ENCODE measurements around the gene HES4. TPM values are rescaled to one million over a fixed set of nuclear protein-coding genes. Genes with fewer than 3 reads are reported as not detected.

Gene HES4
- total and polyA plus RNA-seq, 10 of the 15 experiments (the other 5 are each of a cell fraction or from before 2014, with no cell fraction given), result 0.44 to 1.7 (median 0.85) TPM; not detected in 5

DNA sequence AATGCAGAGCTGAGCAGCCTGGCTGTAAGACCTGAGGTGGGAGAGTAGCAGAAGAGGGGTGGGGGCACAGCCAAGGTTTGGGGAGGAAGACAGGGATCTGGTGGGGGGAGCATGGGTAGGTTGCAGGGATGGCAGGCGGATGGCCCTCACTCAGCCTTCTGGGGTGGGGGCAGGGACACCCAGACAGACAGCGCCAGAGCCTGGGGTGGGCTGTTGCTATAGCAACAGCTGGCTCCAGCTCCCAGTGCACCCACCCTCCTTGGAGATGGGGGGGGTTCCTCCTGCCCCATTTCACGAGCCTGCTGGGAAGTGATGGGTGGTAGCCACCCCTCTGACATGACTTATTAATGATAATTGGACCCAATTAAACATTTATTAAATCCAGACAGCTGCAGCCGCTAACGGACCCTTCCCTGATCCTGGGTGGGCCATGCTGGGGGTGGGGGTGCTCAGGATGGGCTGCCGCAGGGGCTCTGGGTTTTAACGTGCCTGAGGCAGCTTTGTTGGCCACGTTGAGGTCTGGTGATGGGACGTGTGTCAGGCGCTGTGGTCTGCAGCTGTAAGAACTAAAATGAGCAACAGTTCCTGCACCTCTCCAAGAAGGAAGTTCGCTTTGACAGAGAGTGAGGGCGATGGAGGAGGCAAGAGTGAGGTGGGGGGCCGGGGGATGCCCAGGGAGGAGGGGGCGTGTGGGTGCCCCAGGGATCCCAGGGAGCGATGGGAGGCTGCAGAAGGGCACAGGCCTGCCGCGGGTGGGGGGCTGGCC is 39.4 kb upstream of the HES4 start:
- no peak overlapping the region for H2AFZ ChIP-seq (ENCODE audit: control insufficient read depth, low read depth, low read length)
- in situ Hi-C loops (cut with MboI), result no loop called here
- ChIA-PET SMC1A (ENCODE audit: uncharacterized antibody, unreplicated experiment) (interaction anchor here (0.9 to 2.2 kb wide), 7 partner anchors 8 to 252 kb away, joined by 3 to 14 read pairs (median 4); partner anchors contain the start of gene ISG15), CTCF (interaction anchor here (0.9 to 3.3 kb wide), 6 partner anchors 8 to 80 kb away, joined by 3 to 29 read pairs (median 4); no protein-coding TSS in a partner anchor), POLR2A (interaction anchor here (0.6 to 2.4 kb wide), 9 partner anchors 19 to 211 kb away, joined by 3 to 9 read pairs (median 6); no protein-coding TSS in a partner anchor), RAD21 (ENCODE audit: unreplicated experiment) (interaction anchor here (0.6 to 3.5 kb wide), 5 partner anchors 7 to 212 kb away, joined by 3 to 26 read pairs (median 5); partner anchors contain the start of gene ISG15)
- no peak for DNase-seq (ENCODE audit: low read depth, low spot score)
- H3K9me3 ChIP-seq (replicated peaks; ENCODE audit: control insufficient read depth, insufficient read depth, low read length), result no peaks in the 10 kb centered on the region
- no peaks in the 10 kb centered on the region for H3K79me2 ChIP-seq (ENCODE audit: control insufficient read depth, insufficient read depth, low read length)
- ATAC-seq, result peak; percentile 18
- BruUV-seq (replicated peaks), result no TSS peak
- H3K27me3 ChIP-seq (replicated peaks in 1 of 2; ENCODE audit: control insufficient read depth in 2 of 2, insufficient read depth in 2 of 2, low read length in 1 of 2), result no peaks in the 10 kb centered on the region
- 13% methylated on average over 16 of the region's 17 CpGs for WGBS (ENCODE audit: insufficient coverage, insufficient replicate concordance, low lambda C conversion rate, missing lambda C conversion rate)
- peaks cover 0 to 7% of the 10 kb centered on the region in 2 experiments; a peak in 2 of 4 replicates for H3K36me3 ChIP-seq (ENCODE audit: control insufficient read depth in 2 of 2, insufficient read depth in 2 of 2, low read length in 1 of 2)
- H4K20me1 ChIP-seq (ENCODE audit: control insufficient read depth, insufficient read depth), result no peaks in the 10 kb centered on the region
- intact Hi-C loops (cut with micrococcal nuclease; ENCODE audit: unreplicated experiment), result loop anchor here (1.0 kb wide), 1 partner anchor 25 kb away; no protein-coding TSS in a partner anchor
- peak overlapping the region; percentile 32; the same call in 1 of the 2 replicates for H3K4me3 ChIP-seq
- FAIRE-seq, result no peak
- H3K9ac ChIP-seq (ENCODE audit: control insufficient read depth, insufficient read depth, low read length), result no peak overlapping the region
- H3K27ac ChIP-seq (ENCODE audit: control insufficient read depth, insufficient read depth), result no peak overlapping the region
- peaks cover 28% of the 10 kb centered on the region for H3K4me1 ChIP-seq (ENCODE audit: control insufficient read depth, insufficient read depth, low read length)
- H3K4me2 ChIP-seq (ENCODE audit: control insufficient read depth, insufficient read depth), result peak overlapping the region; percentile 93
- TF ChIP-seq, protein P1, sequence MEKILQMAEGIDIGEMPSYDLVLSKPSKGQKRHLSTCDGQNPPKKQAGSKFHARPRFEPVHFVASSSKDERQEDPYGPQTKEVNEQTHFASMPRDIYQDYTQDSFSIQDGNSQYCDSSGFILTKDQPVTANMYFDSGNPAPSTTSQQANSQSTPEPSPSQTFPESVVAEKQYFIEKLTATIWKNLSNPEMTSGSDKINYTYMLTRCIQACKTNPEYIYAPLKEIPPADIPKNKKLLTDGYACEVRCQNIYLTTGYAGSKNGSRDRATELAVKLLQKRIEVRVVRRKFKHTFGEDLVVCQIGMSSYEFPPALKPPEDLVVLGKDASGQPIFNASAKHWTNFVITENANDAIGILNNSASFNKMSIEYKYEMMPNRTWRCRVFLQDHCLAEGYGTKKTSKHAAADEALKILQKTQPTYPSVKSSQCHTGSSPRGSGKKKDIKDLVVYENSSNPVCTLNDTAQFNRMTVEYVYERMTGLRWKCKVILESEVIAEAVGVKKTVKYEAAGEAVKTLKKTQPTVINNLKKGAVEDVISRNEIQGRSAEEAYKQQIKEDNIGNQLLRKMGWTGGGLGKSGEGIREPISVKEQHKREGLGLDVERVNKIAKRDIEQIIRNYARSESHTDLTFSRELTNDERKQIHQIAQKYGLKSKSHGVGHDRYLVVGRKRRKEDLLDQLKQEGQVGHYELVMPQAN (conservative IDR thresholded peaks at IDR 0.05), result no peak
- TF ChIP-seq ZNF622 (IDR thresholded peaks at IDR 0.05) (no peak), POU2F2 (IDR thresholded peaks at IDR 0.05; ENCODE audit: borderline replicate concordance, low read depth, low read length) (no peak), PAX8 (IDR thresholded peaks at IDR 0.05) (no peak), KAT2A (conservative IDR thresholded peaks at IDR 0.05; ENCODE audit: control insufficient read depth, low read depth, low read length) (no peak), ASH2L (IDR thresholded peaks at IDR 0.05; ENCODE audit: borderline replicate concordance, low read depth) (no peak), MEF2B (IDR thresholded peaks at IDR 0.05; ENCODE audit: partially characterized antibody, poor library complexity, severe bottlenecking) (no peak), EP300 (IDR thresholded peaks at IDR 0.05; ENCODE audit: borderline replicate concordance in 1 of 2, control insufficient read depth in 1 of 2, low read depth in 2 of 2, low read length in 2 of 2) (no peak), NBN (IDR thresholded peaks at IDR 0.05) (no peak)
- TF ChIP-seq, protein P2, sequence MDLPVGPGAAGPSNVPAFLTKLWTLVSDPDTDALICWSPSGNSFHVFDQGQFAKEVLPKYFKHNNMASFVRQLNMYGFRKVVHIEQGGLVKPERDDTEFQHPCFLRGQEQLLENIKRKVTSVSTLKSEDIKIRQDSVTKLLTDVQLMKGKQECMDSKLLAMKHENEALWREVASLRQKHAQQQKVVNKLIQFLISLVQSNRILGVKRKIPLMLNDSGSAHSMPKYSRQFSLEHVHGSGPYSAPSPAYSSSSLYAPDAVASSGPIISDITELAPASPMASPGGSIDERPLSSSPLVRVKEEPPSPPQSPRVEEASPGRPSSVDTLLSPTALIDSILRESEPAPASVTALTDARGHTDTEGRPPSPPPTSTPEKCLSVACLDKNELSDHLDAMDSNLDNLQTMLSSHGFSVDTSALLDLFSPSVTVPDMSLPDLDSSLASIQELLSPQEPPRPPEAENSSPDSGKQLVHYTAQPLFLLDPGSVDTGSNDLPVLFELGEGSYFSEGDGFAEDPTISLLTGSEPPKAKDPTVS (IDR thresholded peaks at IDR 0.05; ENCODE audit: low read depth, low read length), result no peak
- TF ChIP-seq, protein P3, sequence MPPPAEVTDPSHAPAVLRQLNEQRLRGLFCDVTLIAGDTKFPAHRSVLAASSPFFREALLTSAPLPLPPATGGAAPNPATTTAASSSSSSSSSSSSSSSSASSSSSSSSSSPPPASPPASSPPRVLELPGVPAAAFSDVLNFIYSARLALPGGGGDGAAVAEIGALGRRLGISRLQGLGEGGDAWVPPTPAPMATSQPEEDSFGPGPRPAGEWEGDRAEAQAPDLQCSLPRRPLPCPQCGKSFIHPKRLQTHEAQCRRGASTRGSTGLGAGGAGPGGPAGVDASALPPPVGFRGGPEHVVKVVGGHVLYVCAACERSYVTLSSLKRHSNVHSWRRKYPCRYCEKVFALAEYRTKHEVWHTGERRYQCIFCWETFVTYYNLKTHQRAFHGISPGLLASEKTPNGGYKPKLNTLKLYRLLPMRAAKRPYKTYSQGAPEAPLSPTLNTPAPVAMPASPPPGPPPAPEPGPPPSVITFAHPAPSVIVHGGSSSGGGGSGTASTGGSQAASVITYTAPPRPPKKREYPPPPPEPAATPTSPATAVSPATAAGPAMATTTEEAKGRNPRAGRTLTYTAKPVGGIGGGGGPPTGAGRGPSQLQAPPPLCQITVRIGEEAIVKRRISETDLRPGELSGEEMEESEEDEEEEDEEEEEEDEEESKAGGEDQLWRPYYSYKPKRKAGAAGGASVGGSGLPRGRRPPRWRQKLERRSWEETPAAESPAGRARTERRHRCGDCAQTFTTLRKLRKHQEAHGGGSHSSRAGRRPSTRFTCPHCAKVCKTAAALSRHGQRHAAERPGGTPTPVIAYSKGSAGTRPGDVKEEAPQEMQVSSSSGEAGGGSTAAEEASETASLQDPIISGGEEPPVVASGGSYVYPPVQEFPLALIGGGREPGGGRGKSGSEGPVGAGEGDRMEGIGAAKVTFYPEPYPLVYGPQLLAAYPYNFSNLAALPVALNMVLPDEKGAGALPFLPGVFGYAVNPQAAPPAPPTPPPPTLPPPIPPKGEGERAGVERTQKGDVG (CRISPR knock-in tag; IDR thresholded peaks at IDR 0.05), result no peak
- TF ChIP-seq, protein P4, sequence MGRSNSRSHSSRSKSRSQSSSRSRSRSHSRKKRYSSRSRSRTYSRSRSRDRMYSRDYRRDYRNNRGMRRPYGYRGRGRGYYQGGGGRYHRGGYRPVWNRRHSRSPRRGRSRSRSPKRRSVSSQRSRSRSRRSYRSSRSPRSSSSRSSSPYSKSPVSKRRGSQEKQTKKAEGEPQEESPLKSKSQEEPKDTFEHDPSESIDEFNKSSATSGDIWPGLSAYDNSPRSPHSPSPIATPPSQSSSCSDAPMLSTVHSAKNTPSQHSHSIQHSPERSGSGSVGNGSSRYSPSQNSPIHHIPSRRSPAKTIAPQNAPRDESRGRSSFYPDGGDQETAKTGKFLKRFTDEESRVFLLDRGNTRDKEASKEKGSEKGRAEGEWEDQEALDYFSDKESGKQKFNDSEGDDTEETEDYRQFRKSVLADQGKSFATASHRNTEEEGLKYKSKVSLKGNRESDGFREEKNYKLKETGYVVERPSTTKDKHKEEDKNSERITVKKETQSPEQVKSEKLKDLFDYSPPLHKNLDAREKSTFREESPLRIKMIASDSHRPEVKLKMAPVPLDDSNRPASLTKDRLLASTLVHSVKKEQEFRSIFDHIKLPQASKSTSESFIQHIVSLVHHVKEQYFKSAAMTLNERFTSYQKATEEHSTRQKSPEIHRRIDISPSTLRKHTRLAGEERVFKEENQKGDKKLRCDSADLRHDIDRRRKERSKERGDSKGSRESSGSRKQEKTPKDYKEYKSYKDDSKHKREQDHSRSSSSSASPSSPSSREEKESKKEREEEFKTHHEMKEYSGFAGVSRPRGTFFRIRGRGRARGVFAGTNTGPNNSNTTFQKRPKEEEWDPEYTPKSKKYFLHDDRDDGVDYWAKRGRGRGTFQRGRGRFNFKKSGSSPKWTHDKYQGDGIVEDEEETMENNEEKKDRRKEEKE (IDR thresholded peaks at IDR 0.05), result no peak

Data from GM12878 (cell line).